Esophagus squamous epithelium (tissue), 5 donors: ENCODE measurements around the gene DENND6A. TPM values are rescaled to one million over a fixed set of nuclear protein-coding genes. Genes with fewer than 3 reads are reported as not detected.

ENCODE experiments used
- DNase-seq: peaks from one replicate; lab custom pipeline; 2025; lab: John Stamatoyannopoulos, UW
- H3K27ac ChIP-seq, 4 donors: fragments of 200-600 bp; sonication (generic); one replicate each; pipeline ENCODE4 v1.5.1; 2016 to 2019; ENCODE audit warnings: mild to moderate bottlenecking in 1 of 4
- H3K27me3 ChIP-seq, 4 donors: fragments of 200-600 bp; sonication (generic); 1 replicate in 3 of 4; 2 replicates in 1 of 4; pipeline versions ENCODE4 v1.5.1 to v1.6.0; 2017 to 2021; ENCODE audit warnings: antibody characterized with exemption in 1 of 4
- H3K36me3 ChIP-seq, 3 donors: fragments of 200-600 bp; sonication (generic); one replicate each; pipeline ENCODE4 v1.5.1; 2016 to 2019
- H3K4me1 ChIP-seq, 3 donors: fragments of 200-600 bp; sonication (generic); one replicate each; pipeline ENCODE4 v1.5.1; 2017 to 2019
- H3K4me3 ChIP-seq, 4 donors: fragments of 200-600 bp; sonication (generic); 1 replicate in 3 of 4; 2 replicates in 1 of 4; pipeline ENCODE4 v1.5.1; 2016 to 2019; ENCODE audit warnings: mild to moderate bottlenecking in 2 of 4, moderate library complexity in 1 of 4
- H3K9me3 ChIP-seq, 3 donors: fragments of 200-600 bp; sonication (generic); one replicate each; pipeline ENCODE4 v1.5.1; 2016 to 2019
- POLR2A ChIP-seq, 4 donors: fragments of 450-650 bp; IDR thresholded peaks; one replicate each; pipeline ENCODE4 v1.6.1; 2017; ENCODE audit warnings: antibody characterized with exemption in 4 of 4, mild to moderate bottlenecking in 4 of 4, moderate library complexity in 3 of 4
- WGBS, 2 donors: methylation state at CpG; one replicate each; pipeline ENCODE4 v1.1.5; 2018; 5-methylcytosine and 5-hydroxymethylcytosine counted together
- intact Hi-C: fragments of 100-400 bp; cut with DNase I; formaldehyde crosslinking; loops from one replicate; pipeline ENCODE4 v1.15.0; 2022
- total RNA-seq, 4 donors: library from RNA; depleted of rRNA; stranded (reverse); fragments of >200 nt; gene quantifications; one replicate each; pipeline ENCODE4 v1.1.0, GENCODE V29; 2016
- TF ChIP-seq, protein P1 (sequence below), 6 experiments: fragments of 450-650 bp in 4 of 6; fragments of 200-600 bp in 2 of 6; sonication (generic) in 2 of 6; IDR thresholded peaks; one replicate each; pipeline ENCODE4 v1.5.1; 2016 to 2019; ENCODE audit warnings: antibody characterized with exemption in 6 of 6, mild to moderate bottlenecking in 4 of 6, moderate library complexity in 4 of 6
- donor health status: DM: yes; HTN: yes; CAD: no.

DENND6A gene
- total RNA-seq, 4 donors from 2014 or later, result 18.6 to 36.0 (median 24.4) TPM

DNA sequence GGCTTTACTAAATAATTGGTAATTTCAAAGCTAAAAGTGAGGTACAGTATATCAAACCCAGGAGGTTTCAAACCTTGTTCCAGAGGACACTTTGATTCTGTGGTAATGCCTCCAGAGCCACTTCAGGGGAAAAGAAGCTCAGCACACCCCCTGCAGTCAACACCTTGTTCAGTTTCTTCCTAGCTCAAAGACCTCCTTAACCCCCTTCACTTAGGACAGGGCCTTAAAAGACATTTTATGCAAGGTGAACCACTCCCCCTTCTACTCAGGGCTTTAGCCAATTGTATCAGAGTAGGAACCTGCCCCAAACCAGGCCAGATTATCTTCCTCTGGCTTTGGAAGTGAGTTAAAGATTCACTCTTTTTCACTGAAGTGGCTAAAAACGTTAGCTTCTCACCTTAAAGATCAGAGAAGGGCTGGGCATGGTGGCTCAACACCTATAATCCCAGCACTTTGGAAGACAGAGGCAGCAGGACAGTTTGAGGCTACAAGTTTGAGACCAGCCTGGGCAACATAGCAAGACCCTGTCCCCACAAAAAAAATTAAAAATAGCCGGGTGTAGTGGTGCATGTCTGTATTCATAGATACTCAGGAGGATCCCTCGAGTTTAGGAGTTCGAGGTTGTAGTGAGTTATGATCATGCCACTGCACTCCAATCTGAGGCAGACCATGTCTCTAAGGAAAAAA, 3.4 kb downstream of the DENND6A start:
- H3K9me3 ChIP-seq, result no peaks in the 10 kb centered on the region

DNA sequence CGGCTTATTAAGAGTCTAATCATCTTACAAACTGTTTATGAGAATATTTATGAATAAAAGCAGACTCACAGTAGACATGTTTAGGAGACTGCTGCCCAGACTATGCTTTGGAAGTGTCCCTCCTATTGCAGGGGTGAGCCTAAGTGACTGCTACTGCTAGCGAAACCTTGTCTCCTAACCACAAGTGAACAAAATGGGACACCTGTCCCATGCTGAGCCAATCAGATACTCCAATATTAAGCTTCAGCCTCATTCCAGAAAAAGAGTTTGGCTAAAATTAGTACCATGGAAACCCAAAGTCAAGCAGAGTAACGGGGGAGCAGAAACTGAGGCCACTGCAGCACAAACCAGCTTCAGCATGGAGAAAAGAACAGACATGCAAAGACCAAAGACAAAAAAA, 4.6 kb downstream of the DENND6A start:
- peaks cover 27 to 72% (median 30%) of the 10 kb centered on the region in 3 donors for H3K4me1 ChIP-seq
- TF ChIP-seq, protein P1, sequence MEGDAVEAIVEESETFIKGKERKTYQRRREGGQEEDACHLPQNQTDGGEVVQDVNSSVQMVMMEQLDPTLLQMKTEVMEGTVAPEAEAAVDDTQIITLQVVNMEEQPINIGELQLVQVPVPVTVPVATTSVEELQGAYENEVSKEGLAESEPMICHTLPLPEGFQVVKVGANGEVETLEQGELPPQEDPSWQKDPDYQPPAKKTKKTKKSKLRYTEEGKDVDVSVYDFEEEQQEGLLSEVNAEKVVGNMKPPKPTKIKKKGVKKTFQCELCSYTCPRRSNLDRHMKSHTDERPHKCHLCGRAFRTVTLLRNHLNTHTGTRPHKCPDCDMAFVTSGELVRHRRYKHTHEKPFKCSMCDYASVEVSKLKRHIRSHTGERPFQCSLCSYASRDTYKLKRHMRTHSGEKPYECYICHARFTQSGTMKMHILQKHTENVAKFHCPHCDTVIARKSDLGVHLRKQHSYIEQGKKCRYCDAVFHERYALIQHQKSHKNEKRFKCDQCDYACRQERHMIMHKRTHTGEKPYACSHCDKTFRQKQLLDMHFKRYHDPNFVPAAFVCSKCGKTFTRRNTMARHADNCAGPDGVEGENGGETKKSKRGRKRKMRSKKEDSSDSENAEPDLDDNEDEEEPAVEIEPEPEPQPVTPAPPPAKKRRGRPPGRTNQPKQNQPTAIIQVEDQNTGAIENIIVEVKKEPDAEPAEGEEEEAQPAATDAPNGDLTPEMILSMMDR (IDR thresholded peaks at IDR 0.05), result no peak
- TF ChIP-seq POLR2A (IDR thresholded peaks at IDR 0.05), result no peak
- H3K9me3 ChIP-seq, result no peaks in the 10 kb centered on the region
- peaks cover 0 to 15% (median 0%) of the 10 kb centered on the region in 3 donors for H3K36me3 ChIP-seq
- DNase-seq, result no peak
- H3K4me3 ChIP-seq, result no peak overlapping the region
- 19 to 59% methylated on average over 2 to 3 of the region's 3 CpGs for WGBS, 2 donors
- peak overlapping the region in 1 of 4 donors; percentile 100 for H3K27ac ChIP-seq
- intact Hi-C loops, result no loop called here
- no peaks in the 10 kb centered on the region for H3K27me3 ChIP-seq

More for the DNA sequence above, 3.4 kb downstream of the DENND6A start:
- Histone ChIP-seq H3K36me3 (peaks cover 0 to 4% (median 0%) of the 10 kb centered on the region in 3 donors), H3K4me3 (no peak overlapping the region), H3K4me1 (peaks cover 29 to 81% (median 32%) of the 10 kb centered on the region in 3 donors), H3K27me3 (no peaks in the 10 kb centered on the region), H3K27ac (peak overlapping the region in 2 of 4 donors; percentile 7 to 100)
- no peak for DNase-seq
- 69% methylated on average over 4 of the region's 4 CpGs for WGBS, 2 donors
- TF ChIP-seq POLR2A (IDR thresholded peaks at IDR 0.05), result no peak
- TF ChIP-seq, protein P1 (IDR thresholded peaks at IDR 0.05), result no peak
- intact Hi-C loops, result no loop called here

DNA sequence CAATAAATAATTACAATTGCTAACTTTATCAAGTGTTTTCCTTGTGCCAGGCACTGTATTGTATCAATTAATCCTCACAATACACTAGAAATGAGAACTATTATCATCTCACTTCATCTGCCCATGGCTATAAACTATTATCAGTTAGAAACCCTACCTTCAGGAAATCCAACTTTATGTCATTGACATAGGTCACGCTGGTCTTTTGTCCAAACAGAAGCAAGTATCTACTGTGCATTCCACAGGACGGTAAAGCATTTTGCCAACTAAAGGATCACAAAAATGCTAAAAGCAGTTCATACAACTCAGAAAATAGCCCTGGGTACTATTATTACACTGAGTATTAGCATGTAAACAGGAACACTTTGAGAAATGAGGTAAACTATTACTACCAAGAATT, 9.6 kb downstream of the DENND6A start:
- DNase-seq, result no peak
- peaks cover 0 to 44% (median 0%) of the 10 kb centered on the region in 3 donors for H3K36me3 ChIP-seq
- intact Hi-C loops, result no loop called here
- H3K27me3 ChIP-seq, result no peaks in the 10 kb centered on the region
- TF ChIP-seq POLR2A (IDR thresholded peaks at IDR 0.05), result no peak
- TF ChIP-seq, protein P1 (IDR thresholded peaks at IDR 0.05), result no peak
- H3K4me1 ChIP-seq, result peaks cover 2 to 49% (median 4%) of the 10 kb centered on the region in 3 donors
- 89 to 92% methylated on average over 2 of the region's 2 CpGs for WGBS, 2 donors
- H3K9me3 ChIP-seq, result no peaks in the 10 kb centered on the region
- no peak overlapping the region for H3K4me3 ChIP-seq
- H3K27ac ChIP-seq, result no peak overlapping the region

DNA sequence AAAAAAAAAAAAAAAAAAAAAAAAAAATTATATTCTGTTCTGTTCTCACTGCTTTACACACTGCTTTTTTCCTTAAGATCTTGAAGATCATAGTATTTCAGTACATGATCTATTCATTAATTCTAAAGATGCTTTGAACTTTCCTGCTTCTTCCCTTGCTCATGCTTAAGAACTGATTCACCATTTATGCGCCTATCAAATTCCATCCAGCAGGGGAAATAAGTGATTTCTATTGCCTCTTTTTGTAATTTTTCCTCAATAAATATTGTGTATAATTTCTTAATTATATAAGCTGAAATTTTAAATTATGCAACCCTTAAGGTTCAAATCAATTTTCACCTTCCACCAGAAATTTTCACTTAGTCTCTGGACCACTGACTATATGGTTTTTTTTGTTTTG, 10.6 kb downstream of the DENND6A start:
- Histone ChIP-seq H3K27ac (no peak overlapping the region), H3K4me3 (no peak overlapping the region), H3K9me3 (no peaks in the 10 kb centered on the region), H3K36me3 (peaks cover 0 to 47% (median 0%) of the 10 kb centered on the region in 3 donors), H3K4me1 (peaks cover 0 to 39% (median 0%) of the 10 kb centered on the region in 3 donors), H3K27me3 (no peaks in the 10 kb centered on the region)
- intact Hi-C loops, result no loop called here
- TF ChIP-seq, protein P1 (IDR thresholded peaks at IDR 0.05), result no peak
- TF ChIP-seq POLR2A (IDR thresholded peaks at IDR 0.05), result no peak
- WGBS, 2 donors, result 50 to 100% methylated on average over 1 of the region's 1 CpG
- DNase-seq, result no peak

DNA sequence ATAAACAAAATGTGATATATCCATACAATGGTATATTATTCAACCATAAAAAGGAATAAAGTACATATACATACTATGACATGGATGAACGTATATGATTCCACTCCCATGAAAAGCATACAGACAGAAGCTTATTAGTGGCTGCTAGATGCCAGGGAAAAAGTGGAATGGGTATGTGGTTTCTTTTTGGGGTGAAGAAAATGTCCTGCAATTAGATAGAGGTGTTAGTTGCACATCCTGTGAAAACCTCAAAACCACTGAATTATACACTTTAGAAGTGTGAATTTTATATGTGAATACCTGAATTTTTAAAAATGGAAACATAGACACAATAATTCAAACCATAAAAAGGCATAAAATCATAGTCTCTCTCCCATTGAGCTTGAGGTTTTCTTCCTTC, 11.2 kb downstream of the DENND6A start:
- intact Hi-C loops, result no loop called here
- peaks cover 0 to 47% (median 0%) of the 10 kb centered on the region in 3 donors for H3K36me3 ChIP-seq
- H3K27ac ChIP-seq, result no peak overlapping the region
- no peaks in the 10 kb centered on the region for H3K9me3 ChIP-seq
- peaks cover 0 to 33% (median 0%) of the 10 kb centered on the region in 3 donors for H3K4me1 ChIP-seq
- DNase-seq, result no peak
- H3K27me3 ChIP-seq, result no peaks in the 10 kb centered on the region
- no peak overlapping the region for H3K4me3 ChIP-seq
- 82 to 85% methylated on average over 1 of the region's 1 CpG for WGBS, 2 donors
- TF ChIP-seq, protein P1 (IDR thresholded peaks at IDR 0.05), result no peak
- no peak for TF ChIP-seq POLR2A (IDR thresholded peaks at IDR 0.05)
